GM12873 (cell line): Measurements from ENCODE around the gene RSPRY1.

Source experiments
- TF ChIP-seq, protein P1 (sequence below): IDR thresholded peaks from 2 replicates; pipeline ENCODE4 v1.5.1; 2012; ENCODE audit warnings: low read depth, mild to moderate bottlenecking, moderate library complexity, low read length, control low read depth; ENCODE audit not compliant: insufficient read depth; ENCODE audit errors: missing control alignments

Gene RSPRY1

DNA sequence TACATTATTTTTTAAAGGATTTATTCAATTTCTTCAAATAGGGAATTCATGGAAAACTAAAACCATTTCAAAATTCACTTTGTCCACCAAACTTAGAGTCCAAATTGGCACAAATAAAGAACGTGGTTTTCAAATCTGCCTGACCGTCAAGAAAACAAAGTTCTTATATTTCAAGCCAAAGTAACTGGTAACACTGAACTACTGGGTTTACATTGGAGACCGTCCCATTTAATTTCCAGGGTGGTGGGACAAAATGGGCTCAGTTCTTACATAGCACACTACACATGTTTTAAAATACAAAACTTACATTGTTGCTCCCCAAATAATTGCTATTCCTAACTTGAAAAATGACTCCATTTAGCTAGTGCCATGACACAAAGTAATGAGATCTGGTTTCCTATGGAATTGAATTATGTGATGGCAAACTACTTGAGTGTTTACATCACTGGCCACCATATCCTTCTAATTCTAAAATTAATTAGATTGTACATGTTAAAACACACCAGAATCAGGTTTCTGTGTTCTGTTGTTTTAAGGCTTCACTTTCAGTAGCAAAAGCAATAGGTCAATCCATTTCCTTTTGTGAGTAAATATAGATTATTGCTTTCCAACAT is 6.8 kb upstream of the RSPRY1 start:
- TF ChIP-seq, protein P1, sequence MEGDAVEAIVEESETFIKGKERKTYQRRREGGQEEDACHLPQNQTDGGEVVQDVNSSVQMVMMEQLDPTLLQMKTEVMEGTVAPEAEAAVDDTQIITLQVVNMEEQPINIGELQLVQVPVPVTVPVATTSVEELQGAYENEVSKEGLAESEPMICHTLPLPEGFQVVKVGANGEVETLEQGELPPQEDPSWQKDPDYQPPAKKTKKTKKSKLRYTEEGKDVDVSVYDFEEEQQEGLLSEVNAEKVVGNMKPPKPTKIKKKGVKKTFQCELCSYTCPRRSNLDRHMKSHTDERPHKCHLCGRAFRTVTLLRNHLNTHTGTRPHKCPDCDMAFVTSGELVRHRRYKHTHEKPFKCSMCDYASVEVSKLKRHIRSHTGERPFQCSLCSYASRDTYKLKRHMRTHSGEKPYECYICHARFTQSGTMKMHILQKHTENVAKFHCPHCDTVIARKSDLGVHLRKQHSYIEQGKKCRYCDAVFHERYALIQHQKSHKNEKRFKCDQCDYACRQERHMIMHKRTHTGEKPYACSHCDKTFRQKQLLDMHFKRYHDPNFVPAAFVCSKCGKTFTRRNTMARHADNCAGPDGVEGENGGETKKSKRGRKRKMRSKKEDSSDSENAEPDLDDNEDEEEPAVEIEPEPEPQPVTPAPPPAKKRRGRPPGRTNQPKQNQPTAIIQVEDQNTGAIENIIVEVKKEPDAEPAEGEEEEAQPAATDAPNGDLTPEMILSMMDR, result no peak

DNA sequence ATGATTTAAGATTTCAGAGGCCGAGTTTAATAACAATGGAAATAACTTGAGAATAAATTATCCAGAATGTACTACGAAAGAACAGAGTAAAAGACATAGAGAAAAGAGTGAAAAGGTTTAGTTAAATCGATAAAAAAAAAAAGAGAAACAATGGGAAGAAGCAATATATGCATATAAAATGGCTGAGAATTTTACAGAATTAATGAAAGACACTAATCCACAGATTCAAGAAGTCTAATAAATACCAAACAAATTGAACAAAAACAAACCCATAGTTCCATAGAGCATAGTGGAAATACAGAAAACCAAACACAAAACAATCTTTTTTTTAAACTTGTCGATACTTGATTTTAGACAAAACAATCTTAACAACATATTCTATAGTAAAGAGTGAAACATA is 2.0 kb upstream of the RSPRY1 start:
- TF ChIP-seq, protein P1, result no peak

DNA sequence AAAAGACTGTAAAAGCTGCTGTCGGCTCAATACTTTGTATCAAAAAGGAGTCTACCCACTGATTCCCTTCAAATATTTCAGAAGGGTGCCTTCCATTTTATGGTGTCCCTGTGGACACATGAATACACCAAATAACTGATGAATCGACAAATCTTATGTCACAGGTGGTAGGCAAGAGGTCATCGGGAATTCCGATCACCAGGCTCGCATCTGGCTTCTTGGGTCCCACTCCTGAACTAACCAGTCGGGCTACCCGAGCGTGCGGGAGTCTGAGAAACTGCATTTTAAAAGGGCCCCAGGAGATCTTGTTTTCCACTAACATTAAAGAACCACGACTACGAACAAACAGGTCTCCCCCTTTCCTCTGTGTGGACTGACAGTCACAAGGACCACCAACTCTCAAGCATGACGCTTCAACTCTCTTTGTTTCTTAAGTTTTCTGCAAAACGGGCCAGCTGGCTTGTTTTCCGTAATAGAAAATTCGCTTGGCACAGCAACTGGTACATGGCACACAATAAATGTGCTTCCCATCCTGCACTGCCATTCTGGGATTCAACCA is 1.2 kb upstream of the RSPRY1 start:
- TF ChIP-seq, protein P1, result no peak

GRCh38 chr16:57185446-57185944 is 634 bp upstream of the RSPRY1 start:
- TF ChIP-seq, protein P1, result no peak

GRCh38 chr16:57186872-57187854 is 1.0 kb downstream of the RSPRY1 start:
- TF ChIP-seq, protein P1, result no peak

DNA sequence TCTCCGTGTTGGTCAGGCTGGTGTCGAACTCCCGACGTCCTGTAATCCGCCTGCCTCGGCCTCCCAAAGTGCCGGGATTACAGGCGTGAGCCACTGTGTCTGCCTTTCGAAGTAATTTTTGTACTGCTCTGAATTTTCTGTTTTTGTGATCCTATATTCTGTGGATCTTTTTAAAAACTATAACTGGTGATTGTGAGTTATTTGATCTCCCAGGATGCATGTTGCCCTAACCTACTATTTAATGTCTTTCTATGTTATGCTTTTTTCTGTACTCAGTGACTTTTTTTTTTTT is 2.5 kb downstream of the RSPRY1 start:
- TF ChIP-seq, protein P1, result no peak

DNA sequence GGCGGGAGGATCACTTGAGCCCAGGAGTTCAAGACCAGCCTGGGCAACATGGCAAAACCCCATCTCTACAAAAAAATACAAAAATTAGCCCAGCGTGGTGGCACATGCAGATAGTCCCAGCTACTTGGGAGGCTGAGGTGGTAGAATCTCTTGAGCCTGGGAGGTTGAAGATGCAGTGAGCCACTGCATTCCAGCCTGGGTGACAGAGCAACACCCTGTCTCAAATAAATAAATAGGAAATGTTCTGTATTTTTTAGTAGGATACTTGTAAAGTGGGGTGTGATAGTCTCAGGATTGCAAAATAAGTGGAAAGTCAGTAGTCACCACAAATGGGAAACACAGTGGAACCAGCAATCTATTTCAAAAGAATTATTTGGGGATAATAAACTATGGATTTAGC is 4.0 kb downstream of the RSPRY1 start:
- TF ChIP-seq, protein P1, result no peak
